Smooth muscle cell of trachea (primary cell): Measurements from ENCODE around the gene OR11L1. TPM values are rescaled to one million over a fixed set of nuclear protein-coding genes. Genes with fewer than 3 reads are reported as not detected.

Source experiments
- total RNA-seq: library from RNA; depleted of rRNA; stranded (reverse); fragments of >200 nt; gene quantifications from 2 replicates; pipeline ENCODE4 v1.2.1, GENCODE V29; 2014

OR11L1 gene
- total RNA-seq, result not detected in 2 replicates

GRCh38 chr1:247841796-247842195 is at the start of gene OR11L1:
TSS of gene OR11L1 (minus strand) at chr1:247841896. CDS start at chr1:247841896, 0 bp downstream.

DNA sequence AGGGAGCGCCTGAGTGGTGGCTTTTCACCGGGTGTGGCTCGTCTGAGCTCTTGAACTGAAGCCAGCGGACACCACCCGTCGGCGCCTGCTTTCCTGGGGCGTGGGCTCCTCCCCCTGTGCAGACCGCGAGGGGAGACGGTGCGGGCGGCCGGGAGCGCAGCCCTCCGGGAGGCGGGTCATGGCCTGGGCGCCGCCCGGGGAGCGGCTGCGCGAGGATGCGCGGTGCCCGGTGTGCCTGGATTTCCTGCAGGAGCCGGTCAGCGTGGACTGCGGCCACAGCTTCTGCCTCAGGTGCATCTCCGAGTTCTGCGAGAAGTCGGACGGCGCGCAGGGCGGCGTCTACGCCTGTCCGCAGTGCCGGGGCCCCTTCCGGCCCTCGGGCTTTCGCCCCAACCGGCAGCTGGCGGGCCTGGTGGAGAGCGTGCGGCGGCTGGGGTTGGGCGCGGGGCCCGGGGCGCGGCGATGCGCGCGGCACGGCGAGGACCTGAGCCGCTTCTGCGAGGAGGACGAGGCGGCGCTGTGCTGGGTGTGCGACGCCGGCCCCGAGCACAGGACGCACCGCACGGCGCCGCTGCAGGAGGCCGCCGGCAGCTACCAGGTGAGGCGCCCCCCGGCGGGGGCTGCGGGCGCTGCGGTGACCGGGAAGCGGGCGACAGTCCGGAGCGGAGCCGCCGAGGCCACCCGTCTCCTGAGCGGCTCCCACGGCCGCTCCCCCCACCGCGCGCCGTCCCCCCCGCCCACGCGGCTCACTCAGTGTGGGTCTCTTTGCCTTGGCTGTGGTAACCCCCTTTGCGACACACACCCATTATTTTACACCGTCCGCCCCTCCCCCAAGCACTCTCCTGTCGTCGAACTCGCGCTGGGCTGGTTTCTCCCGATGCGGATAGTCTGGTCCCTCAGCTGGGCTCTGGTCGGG is 15.6 kb upstream of the OR11L1 start, which contains the start of gene TRIM58:
TSS of gene TRIM58 (plus strand) at position 119 of the 916 bp plus-strand sequence. CDS start at position 179, 60 bp downstream.

DNA sequence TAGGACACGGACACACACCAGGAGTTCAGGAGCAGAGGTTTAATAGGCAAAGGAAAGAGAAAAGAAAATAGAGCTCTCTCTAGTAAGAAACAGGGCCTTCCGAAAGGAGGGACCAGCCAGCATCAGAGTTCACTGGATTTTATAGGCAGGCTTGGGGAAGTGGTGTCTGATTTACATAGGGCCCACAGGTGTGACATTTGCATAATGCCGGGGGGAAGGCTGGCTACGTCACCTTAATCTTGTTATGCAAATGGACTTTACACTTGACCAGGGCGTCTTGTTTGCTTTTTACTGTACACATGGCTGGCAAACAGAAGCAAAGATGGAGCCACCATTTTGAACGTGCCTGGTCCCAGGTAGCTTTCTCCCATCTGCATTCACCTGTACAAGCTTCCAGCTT is 17.7 kb downstream of the OR11L1 start, which contains the start of gene OR14A16:
TSS of gene OR14A16 (minus strand) at position 97 of the 400 bp plus-strand sequence. CDS start 8,390 bp downstream, outside the sequence.

Other genes starting within 250 kb of the OR11L1 start
- 0.29 TPM in 1 of 2 replicates, not detected in the other for gene OR2G3, start 236.3 kb downstream of the OR11L1 start, total RNA-seq
- gene OR13G1, start 162.2 kb downstream of the OR11L1 start, total RNA-seq, result not detected in 2 replicates
- gene OR6F1, start 125.2 kb downstream of the OR11L1 start, total RNA-seq, result not detected in 2 replicates
- not detected in 2 replicates for gene OR14K1, start 103.3 kb downstream of the OR11L1 start, total RNA-seq
- gene OR14A2, start 93.8 kb downstream of the OR11L1 start, total RNA-seq, result not detected in 2 replicates
- gene OR1C1, start 81.3 kb downstream of the OR11L1 start, total RNA-seq, result not detected in 2 replicates
- not detected in 2 replicates for gene OR14A16, start 17.8 kb downstream of the OR11L1 start, total RNA-seq
- under 0.01 TPM in 1 of 2 replicates, not detected in the other for gene TRIM58, start 15.3 kb upstream of the OR11L1 start, total RNA-seq
- gene OR2W3, start 53.7 kb upstream of the OR11L1 start, total RNA-seq, result not detected in 2 replicates
- not detected in 2 replicates for gene OR2T8, start 78.4 kb upstream of the OR11L1 start, total RNA-seq
- not detected in 2 replicates for gene OR2AJ1, start 83.0 kb upstream of the OR11L1 start, total RNA-seq
- gene OR2L8, start 107.0 kb upstream of the OR11L1 start, total RNA-seq, result not detected in 2 replicates
- gene OR2AK2, start 123.3 kb upstream of the OR11L1 start, total RNA-seq, result not detected in 2 replicates
- gene OR2L5, start 171.8 kb upstream of the OR11L1 start, total RNA-seq, result not detected in 2 replicates
- gene OR2L2, start 188.2 kb upstream of the OR11L1 start, total RNA-seq, result under 0.01 TPM in 1 of 2 replicates, not detected in the other
- not detected in 2 replicates for gene OR2L3, start 204.9 kb upstream of the OR11L1 start, total RNA-seq